Measurements from ENCODE around the gene APLP2.
A peak's percentile ranks its signal among the peaks of the same experiment; 100 is the strongest.
"Not testable (repeated sequence)": the region's sequence is repeated elsewhere in the genome, so short reads cannot be mapped to it uniquely, and the experiment has no call there.

Gene APLP2

GRCh38 chr11:130092661-130093060 lies 23.0 kb downstream of the APLP2 start:
- no peak for DNase-seq

- DNase-seq, result no peak
These were observed 24.9 kb downstream of the APLP2 start for GRCh38 chr11:130094614-130095013.

- DNase-seq, result no peak
These were observed 25.6 kb downstream of the APLP2 start for GRCh38 chr11:130095326-130095725.

- DNase-seq, result no peak
These were observed 26.3 kb downstream of the APLP2 start for GRCh38 chr11:130096042-130096441.

GRCh38 chr11:130096823-130097222 lies 27.1 kb downstream of the APLP2 start:
- no peak for DNase-seq

- DNase-seq, result no peak
These were observed 27.6 kb downstream of the APLP2 start for GRCh38 chr11:130097285-130097684.

DNA sequence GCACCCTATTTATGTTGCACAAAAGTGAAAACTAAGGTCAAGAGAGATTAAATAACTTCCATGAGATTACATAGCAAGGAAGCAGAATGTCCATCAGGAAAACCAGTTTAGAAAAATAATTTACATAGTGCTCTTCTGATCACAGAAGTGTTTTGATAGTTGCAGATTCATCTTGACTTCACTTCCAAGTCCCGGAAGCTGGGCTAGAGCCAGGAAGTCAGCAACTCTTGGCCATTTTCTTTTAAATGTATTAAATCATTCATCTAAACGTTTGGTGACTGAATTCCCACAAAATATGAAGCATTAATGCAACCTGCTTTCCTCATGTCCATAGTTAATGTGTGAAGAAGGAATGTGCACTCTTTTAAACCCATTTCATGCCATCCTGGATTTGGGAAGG lies 29.7 kb downstream of the APLP2 start:
- no peak for DNase-seq

GRCh38 chr11:130100381-130101095 lies 30.8 kb downstream of the APLP2 start:
- no peak for DNase-seq

DNA sequence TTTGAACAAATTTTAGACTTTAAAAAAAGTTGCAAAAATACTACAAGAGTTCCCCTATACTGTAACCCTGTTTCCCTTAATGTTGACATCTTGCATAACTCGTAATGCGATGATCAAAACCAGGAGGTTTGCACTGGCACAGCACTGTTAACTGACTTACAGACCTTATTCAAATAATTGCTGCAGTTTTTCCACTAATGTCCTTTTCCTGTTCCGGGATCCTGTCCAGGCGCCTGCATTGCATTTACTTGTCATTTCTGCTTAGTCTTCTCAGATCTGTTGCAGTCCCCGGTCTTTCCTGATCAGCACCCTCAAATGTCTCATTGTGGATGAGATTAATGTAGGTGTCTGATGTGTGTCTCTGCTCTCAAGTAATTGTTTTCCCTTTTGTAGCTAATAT lies 32.0 kb downstream of the APLP2 start:
- DNase-seq, result no peak

- DNase-seq, result no peak
These were observed 32.9 kb downstream of the APLP2 start for GRCh38 chr11:130102301-130103249.

- DNase-seq, result no peak
These were observed 33.7 kb downstream of the APLP2 start for GRCh38 chr11:130103296-130103814.

DNA sequence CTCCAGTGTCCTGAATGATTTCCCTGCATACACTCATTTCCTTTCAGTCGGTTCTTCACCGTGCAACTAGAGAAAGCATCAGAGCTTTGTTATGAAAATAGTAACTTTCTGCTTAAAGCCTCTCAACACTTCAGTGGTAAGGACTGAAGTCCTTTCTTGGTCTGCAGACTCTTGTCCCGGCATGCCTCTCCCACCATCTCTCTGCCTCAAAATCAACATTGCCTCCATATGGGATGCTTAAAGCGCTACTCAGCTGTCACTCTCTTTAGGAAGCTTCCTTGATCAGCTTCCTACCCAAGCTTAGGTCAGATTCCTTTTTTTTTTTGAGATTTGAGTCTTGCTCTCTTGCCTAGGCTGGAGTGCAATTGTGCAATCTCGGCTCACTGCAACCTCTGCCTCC lies 36.7 kb downstream of the APLP2 start:
- no peak for DNase-seq

GRCh38 chr11:130108671-130109070 lies 39.0 kb downstream of the APLP2 start:
- DNase-seq, result not testable (repeated sequence)

DNA sequence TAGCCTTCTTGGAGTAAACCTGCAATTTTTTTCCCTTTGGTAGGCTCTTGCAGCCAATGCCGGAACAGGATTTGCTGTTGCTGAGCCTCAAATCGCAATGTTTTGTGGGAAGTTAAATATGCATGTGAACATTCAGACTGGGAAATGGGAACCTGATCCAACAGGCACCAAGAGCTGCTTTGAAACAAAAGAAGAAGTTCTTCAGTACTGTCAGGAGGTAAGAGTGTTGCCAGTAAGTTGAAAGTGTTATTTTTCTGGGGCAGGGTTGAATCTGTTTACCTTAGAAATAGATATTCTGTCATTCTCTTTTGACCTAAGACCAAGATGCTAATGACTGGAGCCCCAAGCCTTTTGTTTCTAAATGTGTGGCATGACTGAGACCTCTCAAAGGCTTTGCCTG lies 39.7 kb downstream of the APLP2 start:
- DNase-seq, result no peak

DNA sequence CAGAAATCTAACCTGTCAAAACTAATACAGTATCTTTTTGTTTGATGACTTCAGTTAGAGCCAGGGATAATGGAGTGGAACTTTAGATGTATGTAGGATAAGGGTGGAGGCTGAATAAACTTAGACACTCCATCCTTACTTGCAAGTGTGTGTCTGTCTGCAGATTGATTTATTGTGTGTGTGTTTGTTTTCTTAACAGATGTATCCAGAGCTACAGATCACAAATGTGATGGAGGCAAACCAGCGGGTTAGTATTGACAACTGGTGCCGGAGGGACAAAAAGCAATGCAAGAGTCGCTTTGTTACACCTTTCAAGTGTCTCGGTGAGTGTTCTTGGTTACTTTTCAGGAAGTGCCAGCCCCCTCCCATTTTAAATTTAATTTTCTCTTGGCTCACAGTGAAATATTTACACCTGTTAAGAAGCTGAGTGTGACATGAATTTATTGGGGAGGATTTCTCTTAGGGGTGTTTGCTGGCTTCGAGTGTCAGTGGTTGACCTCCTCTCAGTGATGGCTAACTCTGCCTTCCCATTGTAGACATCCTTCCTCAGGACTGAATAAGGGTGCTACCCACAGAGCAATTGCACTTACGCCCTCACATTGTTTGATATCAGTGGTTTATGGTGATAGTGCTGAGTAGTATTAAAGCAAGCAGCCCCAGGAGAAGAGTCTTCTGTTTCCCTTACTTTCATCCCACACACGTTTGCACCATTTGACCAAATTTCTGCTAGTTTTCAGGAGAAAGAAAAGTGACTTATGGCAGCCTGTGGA lies 40.8 kb downstream of the APLP2 start:
- DNase-seq, result no peak

- no peak for DNase-seq
These were observed 42.6 kb downstream of the APLP2 start for GRCh38 chr11:130112071-130112830.

GRCh38 chr11:130114281-130114680 lies 44.6 kb downstream of the APLP2 start:
- DNase-seq, result no peak

- no peak for DNase-seq
These were observed 45.0 kb downstream of the APLP2 start for GRCh38 chr11:130114726-130115125.

DNA sequence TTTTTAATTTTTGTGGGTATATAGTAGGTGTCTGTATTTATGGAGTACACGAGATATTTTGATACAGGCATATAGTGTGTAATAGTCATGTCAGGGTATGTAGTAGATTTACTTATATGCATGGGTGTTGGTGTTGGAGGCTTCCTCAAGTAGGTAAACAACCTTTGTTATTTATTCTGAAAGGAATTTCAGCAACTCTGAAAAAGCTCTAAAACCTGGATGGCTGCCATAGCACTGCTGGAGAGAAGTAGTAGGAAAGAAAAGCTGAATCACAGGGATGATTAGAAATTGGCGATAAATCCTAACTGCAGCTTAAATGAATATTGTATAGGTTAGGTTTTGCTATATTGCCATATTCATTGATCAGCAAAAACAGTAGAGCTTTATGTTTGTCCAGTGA lies 45.5 kb downstream of the APLP2 start:
- DNase-seq, result no peak

- DNase-seq, result no peak
These were observed 48.5 kb downstream of the APLP2 start for GRCh38 chr11:130118165-130118564.

DNA sequence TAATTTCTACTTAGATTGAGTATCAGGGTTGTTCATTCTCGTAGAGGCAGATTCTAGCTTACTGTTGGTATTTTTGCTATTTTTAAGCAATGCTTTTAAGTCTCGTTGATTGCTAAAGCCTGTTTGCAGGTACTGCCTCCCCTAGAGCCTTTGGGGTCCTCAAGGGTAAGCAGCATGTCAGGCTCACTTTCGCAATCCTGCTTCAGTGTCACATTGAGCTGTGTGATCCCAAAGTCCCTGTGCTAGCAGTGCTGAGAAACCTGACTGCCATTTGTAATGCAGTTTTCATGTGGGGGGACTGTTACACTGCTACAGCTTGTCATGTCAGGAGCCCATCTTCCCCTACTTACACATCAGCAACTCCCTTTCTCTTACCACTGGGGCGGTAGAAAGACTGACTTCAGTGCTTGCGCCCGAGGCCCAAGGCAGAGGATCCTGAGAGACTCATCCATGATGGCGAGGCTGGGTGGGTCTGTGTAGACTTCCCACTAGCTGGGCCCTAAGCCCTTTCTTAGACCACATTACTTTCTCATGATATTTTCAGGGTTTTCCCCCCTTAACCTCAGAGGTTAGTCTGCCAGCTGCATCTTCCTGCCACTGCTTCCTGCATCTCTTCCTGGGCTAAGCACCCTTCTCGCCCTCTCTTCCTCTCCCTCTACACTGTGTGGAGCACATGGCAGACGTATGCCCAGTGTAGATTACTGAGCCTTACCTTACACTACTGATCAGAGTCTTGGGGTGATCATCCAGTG lies 49.1 kb downstream of the APLP2 start:
- peak; percentile 8 for DNase-seq

- no peak for DNase-seq
These were observed 50.4 kb downstream of the APLP2 start for GRCh38 chr11:130120045-130120444.

All from stimulated activated CD4-positive, alpha-beta T cell treated with anti-CD3 and anti-CD28 coated beads, Interleukin-1b, Interleukin-23, amount 100 ng/mL, for 48 hours (primary cell).